ENCODE data around the gene INTS12. TPM values are rescaled to one million over a fixed set of nuclear protein-coding genes. Genes with fewer than 3 reads are reported as not detected.

INTS12 gene
- total and polyA plus RNA-seq, 10 of the 15 experiments (the other 5 are each of a cell fraction or from before 2014, with no cell fraction given) = 24.2 to 52.4 (median 37.3) TPM

- TF ChIP-seq, protein P1, sequence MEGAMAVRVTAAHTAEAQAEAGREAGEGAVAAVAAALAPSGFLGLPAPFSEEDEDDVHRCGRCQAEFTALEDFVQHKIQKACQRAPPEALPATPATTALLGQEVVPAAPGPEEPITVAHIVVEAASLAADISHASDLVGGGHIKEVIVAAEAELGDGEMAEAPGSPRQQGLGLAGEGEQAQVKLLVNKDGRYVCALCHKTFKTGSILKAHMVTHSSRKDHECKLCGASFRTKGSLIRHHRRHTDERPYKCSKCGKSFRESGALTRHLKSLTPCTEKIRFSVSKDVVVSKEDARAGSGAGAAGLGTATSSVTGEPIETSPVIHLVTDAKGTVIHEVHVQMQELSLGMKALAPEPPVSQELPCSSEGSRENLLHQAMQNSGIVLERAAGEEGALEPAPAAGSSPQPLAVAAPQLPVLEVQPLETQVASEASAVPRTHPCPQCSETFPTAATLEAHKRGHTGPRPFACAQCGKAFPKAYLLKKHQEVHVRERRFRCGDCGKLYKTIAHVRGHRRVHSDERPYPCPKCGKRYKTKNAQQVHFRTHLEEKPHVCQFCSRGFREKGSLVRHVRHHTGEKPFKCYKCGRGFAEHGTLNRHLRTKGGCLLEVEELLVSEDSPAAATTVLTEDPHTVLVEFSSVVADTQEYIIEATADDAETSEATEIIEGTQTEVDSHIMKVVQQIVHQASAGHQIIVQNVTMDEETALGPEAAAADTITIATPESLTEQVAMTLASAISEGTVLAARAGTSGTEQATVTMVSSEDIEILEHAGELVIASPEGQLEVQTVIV (IDR thresholded peaks at IDR 0.05; ENCODE audit: borderline replicate concordance, partially characterized antibody) = no peak
- TF ChIP-seq PAX8 (IDR thresholded peaks at IDR 0.05) = no peak
- peak; percentile 94 for TF ChIP-seq ZNF384 (IDR thresholded peaks at IDR 0.05; ENCODE audit: borderline replicate concordance, low read depth, low read length)
- TF ChIP-seq RCOR1 (conservative IDR thresholded peaks at IDR 0.05; ENCODE audit: low read depth, low read length) = no peak
- TF ChIP-seq IKZF2 (IDR thresholded peaks at IDR 0.05) = peak; percentile 36 to 46; a peak in 3 of 4 replicates
- TF ChIP-seq JUNB (IDR thresholded peaks at IDR 0.05) = no peak; the same call in 1 of the 2 replicates
- TF ChIP-seq, protein P2, sequence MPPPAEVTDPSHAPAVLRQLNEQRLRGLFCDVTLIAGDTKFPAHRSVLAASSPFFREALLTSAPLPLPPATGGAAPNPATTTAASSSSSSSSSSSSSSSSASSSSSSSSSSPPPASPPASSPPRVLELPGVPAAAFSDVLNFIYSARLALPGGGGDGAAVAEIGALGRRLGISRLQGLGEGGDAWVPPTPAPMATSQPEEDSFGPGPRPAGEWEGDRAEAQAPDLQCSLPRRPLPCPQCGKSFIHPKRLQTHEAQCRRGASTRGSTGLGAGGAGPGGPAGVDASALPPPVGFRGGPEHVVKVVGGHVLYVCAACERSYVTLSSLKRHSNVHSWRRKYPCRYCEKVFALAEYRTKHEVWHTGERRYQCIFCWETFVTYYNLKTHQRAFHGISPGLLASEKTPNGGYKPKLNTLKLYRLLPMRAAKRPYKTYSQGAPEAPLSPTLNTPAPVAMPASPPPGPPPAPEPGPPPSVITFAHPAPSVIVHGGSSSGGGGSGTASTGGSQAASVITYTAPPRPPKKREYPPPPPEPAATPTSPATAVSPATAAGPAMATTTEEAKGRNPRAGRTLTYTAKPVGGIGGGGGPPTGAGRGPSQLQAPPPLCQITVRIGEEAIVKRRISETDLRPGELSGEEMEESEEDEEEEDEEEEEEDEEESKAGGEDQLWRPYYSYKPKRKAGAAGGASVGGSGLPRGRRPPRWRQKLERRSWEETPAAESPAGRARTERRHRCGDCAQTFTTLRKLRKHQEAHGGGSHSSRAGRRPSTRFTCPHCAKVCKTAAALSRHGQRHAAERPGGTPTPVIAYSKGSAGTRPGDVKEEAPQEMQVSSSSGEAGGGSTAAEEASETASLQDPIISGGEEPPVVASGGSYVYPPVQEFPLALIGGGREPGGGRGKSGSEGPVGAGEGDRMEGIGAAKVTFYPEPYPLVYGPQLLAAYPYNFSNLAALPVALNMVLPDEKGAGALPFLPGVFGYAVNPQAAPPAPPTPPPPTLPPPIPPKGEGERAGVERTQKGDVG (CRISPR knock-in tag; IDR thresholded peaks at IDR 0.05) = no peak
- TF ChIP-seq, protein P3, sequence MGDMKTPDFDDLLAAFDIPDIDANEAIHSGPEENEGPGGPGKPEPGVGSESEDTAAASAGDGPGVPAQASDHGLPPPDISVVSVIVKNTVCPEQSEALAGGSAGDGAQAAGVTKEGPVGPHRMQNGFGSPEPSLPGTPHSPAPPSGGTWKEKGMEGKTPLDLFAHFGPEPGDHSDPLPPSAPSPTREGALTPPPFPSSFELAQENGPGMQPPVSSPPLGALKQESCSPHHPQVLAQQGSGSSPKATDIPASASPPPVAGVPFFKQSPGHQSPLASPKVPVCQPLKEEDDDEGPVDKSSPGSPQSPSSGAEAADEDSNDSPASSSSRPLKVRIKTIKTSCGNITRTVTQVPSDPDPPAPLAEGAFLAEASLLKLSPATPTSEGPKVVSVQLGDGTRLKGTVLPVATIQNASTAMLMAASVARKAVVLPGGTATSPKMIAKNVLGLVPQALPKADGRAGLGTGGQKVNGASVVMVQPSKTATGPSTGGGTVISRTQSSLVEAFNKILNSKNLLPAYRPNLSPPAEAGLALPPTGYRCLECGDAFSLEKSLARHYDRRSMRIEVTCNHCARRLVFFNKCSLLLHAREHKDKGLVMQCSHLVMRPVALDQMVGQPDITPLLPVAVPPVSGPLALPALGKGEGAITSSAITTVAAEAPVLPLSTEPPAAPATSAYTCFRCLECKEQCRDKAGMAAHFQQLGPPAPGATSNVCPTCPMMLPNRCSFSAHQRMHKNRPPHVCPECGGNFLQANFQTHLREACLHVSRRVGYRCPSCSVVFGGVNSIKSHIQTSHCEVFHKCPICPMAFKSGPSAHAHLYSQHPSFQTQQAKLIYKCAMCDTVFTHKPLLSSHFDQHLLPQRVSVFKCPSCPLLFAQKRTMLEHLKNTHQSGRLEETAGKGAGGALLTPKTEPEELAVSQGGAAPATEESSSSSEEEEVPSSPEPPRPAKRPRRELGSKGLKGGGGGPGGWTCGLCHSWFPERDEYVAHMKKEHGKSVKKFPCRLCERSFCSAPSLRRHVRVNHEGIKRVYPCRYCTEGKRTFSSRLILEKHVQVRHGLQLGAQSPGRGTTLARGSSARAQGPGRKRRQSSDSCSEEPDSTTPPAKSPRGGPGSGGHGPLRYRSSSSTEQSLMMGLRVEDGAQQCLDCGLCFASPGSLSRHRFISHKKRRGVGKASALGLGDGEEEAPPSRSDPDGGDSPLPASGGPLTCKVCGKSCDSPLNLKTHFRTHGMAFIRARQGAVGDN (IDR thresholded peaks at IDR 0.05) = no peak
Observed at GRCh38 chr4:105714071-105714521, 5.6 kb upstream of the INTS12 start (continued).
